Measurements from ENCODE around the gene GBE1.
A peak's percentile ranks its signal among the peaks of the same experiment; 100 is the strongest.
"Not testable (repeated sequence)": the region's sequence is repeated elsewhere in the genome, so short reads cannot be mapped to it uniquely, and the experiment has no call there.

Gene GBE1

DNA sequence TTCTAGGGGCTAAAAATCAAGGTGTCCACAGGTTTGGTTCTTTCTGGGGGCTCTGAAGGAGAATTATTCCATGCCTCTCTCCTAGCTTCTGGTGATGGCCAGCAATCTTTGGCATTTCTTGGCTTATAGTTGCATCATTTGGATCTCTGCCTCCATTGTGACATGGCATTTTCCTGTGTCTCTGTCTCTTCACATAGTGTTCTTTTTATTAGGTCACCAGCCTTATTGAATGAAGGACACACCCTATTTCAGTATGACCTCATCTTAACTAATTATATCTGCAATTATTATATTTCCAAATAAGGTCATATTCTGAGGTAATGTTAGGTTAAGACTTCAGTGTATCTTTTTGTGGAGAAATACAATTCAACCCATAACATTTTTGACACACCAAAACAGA is 3.2 kb upstream of the GBE1 start:
- no peak for TF ChIP-seq POLR2A (IDR thresholded peaks at IDR 0.05; ENCODE audit: low read depth, low read length)
- DNase-seq (ENCODE audit: insufficient read length, low spot score) (no peak), FAIRE-seq (no peak)

DNA sequence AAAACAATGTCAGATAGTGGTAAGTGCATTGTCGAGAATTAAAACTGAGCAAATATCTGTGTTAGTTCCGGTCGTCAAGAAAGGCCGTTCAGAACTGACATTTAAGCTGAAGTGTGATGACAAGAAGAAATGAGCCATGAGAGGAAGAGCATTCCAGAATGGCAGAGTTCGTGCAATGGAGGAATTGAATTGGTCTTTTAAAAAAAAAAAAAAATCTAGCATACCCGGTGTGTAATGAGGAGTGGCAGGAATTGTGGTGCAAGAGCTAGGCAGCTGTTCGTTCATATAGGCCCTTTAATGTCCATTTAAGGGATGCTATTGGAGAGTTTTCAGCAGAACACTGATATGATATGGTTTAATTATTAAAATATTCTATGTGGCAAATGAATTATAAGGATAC is 2.6 kb upstream of the GBE1 start:
- DNase-seq (ENCODE audit: insufficient read length, low spot score) = no peak
- TF ChIP-seq POLR2A (IDR thresholded peaks at IDR 0.05; ENCODE audit: low read depth, low read length) = no peak
- FAIRE-seq = no peak

DNA sequence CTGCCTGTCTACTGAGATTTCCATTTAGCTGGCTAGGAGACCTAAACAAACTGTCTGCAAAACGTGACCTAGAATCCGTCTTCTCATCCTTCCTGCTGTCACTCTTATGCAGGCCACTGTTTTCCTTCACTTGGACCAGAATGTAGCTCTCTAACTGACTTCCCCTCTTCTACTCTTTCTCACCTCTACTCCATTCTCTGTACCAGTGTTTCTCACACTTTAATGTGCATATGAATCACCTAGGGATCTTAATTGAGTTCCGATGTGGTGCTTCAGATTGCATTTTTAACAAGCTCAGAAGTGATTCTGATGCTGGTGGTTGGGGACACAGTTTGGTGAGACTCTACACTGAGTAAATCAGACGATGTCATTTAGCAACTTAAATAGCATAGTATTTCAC is 1.6 kb upstream of the GBE1 start:
- no peak for TF ChIP-seq POLR2A (IDR thresholded peaks at IDR 0.05; ENCODE audit: low read depth, low read length)
- DNase-seq (ENCODE audit: insufficient read length, low spot score) = no peak
- peak; percentile 30 for FAIRE-seq

DNA sequence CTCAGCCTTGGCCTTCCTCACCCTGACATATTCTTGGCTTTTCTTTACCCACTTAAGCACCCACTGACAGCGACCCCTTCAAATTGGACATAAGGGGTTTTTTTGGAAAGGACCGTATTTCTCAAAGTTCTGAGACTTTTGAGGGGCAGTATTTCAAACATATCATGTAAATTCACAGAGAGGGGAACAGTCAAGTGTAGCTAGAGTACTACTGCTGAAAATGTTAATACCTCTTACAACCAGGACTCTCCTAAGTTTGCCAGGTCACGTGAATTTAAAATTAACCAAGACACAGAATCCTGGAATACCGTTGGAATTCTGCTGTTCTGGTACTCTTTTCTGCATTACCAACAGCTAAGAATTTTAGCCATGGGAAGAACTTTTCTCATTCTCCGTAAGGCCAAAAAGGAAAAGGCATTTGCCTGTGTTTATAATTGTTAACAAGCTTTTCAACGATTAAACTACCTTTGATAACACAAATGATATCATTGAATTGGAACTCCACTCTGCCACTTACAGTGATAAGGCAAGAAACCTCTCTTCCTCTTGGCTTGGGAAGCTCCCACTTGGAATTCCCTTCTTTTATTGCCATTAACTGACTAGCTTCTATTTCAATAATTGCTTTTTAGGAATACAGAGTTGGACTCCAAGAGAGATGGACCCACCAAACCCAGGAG is 597 bp upstream of the GBE1 start:
- DNase-seq (ENCODE audit: insufficient read length, low spot score) = no peak
- TF ChIP-seq POLR2A (IDR thresholded peaks at IDR 0.05; ENCODE audit: low read depth, low read length) = no peak
- FAIRE-seq = no peak

DNA sequence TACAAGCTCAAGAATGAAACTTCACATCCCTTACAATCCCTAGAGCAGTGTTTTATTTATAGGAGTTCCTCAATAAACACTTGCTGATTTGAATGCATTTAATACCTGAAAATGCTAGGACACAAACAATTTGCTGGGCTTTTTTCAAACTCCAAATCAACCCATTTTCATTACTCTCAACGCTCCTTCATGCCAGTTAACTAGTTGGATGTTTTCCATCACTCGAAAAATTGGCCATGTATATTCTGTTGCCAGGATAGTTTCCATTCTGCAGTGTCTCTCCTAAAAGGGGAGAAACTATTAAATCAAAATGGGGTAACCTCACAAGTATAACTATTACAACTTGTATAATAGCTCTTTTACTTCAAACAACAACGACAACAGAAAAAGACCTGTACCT is 1.2 kb downstream of the GBE1 start:
- TF ChIP-seq POLR2A (IDR thresholded peaks at IDR 0.05; ENCODE audit: low read depth, low read length) = no peak
- FAIRE-seq = peak; percentile 55
- no peak for DNase-seq (ENCODE audit: insufficient read length, low spot score)

DNA sequence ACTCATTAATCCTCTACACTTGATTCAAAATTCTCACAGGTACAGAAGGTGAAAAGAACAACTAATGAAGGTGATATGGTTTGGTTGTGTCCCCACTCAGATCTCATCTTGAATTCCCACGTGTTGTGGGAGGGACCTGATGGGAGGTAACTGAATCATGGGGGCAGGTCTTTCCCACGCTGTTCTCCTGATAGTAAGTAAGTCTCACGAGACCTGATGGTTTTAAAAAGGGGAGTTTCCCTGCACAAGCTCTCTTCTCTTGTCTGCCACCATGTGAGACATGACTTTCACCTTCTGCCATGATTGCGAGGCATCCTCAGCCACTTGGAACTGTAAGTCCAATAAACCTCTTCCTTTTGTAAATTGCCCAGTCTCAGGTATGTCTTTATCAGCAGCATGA is 2.7 kb downstream of the GBE1 start:
- DNase-seq (ENCODE audit: insufficient read length, low spot score); FAIRE-seq: not testable (repeated sequence)

DNA sequence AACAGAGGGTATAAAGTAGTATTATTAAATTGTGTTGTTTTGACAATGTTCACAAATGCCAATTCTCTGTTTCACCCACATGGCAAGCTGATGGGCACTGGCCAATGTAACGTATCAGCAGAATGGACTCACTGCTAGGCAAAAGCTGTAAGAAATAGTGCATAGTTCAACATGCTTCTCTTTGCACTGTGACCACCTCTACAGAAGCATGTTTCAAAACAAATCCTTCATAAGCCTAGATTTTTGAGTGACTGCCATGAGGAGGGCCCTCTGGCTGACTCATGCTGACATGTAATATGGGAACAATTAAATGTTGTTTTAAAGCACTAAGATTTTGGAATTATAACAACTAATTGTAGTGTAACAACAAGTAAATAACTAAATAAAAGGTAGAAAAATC is 3.2 kb downstream of the GBE1 start:
- FAIRE-seq (peak; percentile 71), DNase-seq (ENCODE audit: insufficient read length, low spot score) (no peak)
- TF ChIP-seq POLR2A (IDR thresholded peaks at IDR 0.05; ENCODE audit: low read depth, low read length) = no peak

DNA sequence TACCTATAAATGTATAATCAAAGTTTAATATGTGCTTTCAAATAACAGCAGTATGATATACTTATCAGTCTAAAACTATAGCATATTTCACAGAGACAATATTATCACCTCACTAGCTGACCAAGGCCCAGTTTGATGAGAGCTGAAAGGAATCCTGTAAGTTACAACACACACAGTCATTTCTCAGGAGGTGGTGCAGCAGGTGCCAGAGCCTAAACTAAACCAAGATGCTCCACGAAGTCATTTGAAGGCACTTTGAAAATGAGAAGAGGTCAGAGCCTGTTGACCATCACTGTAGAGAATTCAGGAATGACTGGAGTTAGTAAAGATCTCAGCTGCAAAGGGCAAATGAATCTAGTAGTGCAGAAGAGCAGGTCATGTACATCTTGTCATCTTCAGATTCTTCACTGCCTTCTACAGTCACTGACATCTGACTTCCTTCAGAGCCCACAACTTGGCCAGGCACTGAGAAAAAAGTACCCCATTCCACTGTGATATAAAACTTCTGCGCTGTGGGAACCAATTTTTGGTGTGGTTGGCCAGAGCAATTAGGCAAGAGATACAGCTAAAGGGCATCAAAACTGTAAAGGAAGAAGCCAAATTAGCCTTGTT is 7.9 kb downstream of the GBE1 start:
- TF ChIP-seq POLR2A (IDR thresholded peaks at IDR 0.05; ENCODE audit: low read depth, low read length) = no peak
- no peak for FAIRE-seq
- DNase-seq (ENCODE audit: insufficient read length, low spot score) = no peak

DNA sequence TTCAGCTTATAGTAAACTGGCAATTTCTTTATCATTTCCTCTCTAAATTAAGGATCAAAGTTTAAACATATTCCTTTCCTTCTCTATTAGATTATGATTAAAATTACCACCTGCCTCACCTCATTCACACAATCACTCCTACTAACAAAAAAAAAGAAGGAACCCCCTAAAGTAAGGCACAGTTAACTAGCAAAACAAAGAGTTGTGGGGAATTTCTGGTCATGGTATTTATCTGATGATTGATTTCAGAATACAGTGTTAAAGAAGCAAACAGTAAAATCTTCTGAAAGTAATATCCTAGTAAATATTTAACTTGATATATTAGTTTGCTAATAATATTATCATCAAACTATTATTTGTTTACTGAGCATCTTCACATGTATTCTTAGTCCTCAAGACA is 8.8 kb downstream of the GBE1 start:
- no peak for TF ChIP-seq POLR2A (IDR thresholded peaks at IDR 0.05; ENCODE audit: low read depth, low read length)
- DNase-seq (ENCODE audit: insufficient read length, low spot score) = no peak
- no peak for FAIRE-seq

DNA sequence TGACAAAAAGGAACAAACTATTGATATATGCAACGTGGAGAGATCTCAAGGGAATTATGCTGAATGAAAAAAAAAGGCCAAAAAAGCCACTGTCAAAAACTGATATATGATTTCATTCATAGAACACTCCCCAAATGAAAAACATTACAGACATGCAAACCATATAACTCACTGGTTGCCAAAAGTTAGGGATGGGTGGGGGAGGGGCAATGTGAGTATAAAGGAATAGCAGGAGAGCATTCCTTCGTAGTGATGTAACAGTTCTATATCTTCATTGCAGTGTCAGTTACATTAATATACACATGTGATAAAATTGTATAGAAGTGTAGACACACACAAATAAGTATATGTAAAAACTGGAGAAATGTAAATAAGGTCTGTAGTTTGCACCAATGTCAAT is 12.2 kb downstream of the GBE1 start:
- FAIRE-seq (peak; percentile 62), DNase-seq (ENCODE audit: insufficient read length, low spot score) (no peak)
- no peak for TF ChIP-seq POLR2A (IDR thresholded peaks at IDR 0.05; ENCODE audit: low read depth, low read length)

DNA sequence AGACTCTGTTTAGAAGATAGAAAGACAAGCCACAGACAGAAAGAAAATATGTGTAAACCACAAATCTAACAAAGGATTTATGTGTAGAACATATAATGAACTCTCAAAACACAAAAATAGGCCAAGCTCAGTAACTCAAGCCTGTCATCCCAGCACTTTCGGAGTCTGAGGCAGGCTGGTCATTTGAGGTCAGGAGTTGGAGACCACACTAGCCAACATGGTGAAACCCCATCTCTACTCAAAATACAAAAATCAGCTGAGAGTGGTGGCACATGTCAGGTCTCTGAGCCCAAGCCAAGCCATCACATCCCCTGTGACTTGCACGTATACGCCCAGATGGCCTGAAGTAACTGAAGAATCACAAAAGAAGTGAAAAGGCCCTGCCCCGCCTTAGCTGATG is 14.2 kb downstream of the GBE1 start:
- not testable (repeated sequence) for FAIRE-seq

DNA sequence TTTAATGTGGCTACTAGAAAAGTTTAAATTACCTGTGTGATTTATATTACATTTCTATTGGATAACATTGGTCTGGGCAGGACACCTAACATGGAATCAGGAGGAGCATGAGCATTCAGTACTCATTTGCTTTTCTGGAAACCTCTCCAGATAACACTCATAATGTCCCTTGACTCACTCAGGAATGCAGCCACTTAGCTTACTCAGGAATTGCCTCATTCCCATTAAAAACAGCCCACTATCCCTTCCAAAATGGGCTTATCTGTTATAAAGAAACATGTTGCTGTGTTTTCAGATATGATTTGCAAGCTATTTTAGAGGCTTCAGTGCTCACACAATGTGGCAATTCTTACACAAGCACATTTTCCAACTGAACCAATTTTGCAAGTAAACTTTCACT is 17.1 kb downstream of the GBE1 start:
- TF ChIP-seq POLR2A (IDR thresholded peaks at IDR 0.05; ENCODE audit: low read depth, low read length) = no peak
- FAIRE-seq (peak; percentile 99), DNase-seq (ENCODE audit: insufficient read length, low spot score) (no peak)

More for the DNA sequence above, 14.2 kb downstream of the GBE1 start:
- not testable (repeated sequence) for DNase-seq (ENCODE audit: insufficient read length, low spot score)

DNA sequence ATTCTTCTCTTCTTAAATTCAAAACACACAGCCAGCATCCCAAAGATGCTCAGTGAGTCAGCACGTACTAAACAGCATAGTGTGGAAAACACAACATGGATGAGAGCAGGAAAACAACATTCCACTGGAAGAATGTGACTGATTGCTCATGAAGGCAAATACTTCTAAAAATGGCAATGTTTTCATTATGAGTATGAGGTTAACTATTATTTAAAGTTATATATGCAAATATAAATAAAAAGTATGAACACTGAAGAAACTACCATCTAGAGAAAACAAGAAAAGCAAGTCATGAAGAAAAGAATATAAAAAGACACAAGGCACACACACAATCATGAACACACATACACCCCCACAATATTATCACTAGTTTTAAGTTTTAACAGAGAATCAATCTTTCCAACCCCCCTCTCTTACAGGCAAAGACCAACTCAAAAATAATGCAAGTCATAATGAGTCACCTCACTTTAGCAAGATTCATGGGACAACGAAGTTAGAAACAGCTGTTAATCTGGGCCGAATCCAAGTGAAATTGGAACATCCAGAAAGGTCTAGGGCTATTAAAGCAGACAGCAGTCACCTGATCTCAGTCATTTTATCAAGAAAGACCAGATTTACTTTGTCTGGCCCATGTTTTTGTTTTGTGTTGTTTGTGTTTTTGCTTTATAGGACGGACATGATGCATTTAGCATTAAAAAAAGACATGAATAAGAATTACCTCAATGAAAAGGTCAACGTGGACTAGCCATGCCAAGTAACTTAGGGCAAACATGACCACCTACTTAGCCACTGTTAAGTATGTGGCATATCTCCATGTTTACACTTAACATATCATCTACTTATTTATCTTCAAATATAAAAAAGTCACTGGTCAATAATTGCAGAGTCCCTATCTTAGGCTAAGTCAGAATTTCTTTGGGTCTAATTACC is 18.1 kb downstream of the GBE1 start:
- DNase-seq (ENCODE audit: insufficient read length, low spot score) = no peak
- peak; percentile 94 for FAIRE-seq

DNA sequence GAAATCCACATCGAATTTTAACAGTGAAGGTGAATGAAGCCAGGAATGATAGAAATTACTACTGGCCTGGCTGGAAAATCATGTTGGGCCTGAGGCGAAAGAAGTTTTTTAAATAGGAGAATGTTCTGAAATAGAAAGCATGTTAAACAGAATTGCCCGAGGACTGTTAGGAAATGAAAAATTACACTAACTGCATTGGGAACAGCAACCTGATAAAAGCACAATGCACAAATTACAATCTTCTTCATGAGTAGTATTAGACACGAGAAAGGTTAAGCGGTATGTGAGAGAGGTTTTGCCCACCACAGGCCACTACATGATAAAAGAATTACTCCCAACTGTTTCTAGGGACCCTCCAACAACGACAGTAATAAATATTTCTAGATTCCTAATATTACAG is 18.9 kb downstream of the GBE1 start:
- no peak for FAIRE-seq
- no peak for TF ChIP-seq POLR2A (IDR thresholded peaks at IDR 0.05; ENCODE audit: low read depth, low read length)
- no peak for DNase-seq (ENCODE audit: insufficient read length, low spot score)

More for the DNA sequence above, 18.1 kb downstream of the GBE1 start:
- no peak for TF ChIP-seq POLR2A (IDR thresholded peaks at IDR 0.05; ENCODE audit: low read depth, low read length)

All from H54 (cell line).